HG02885 (cell line): Measurements from ENCODE around the gene KRI1.
A peak's percentile ranks its signal among the peaks of the same experiment; 100 is the strongest.
"Not testable (repeated sequence)": the region's sequence is repeated elsewhere in the genome, so short reads cannot be mapped to it uniquely, and the experiment has no call there.

ENCODE experiments used
- ATAC-seq: cut with Tn5 transposase; IDR thresholded peaks from one replicate; pipeline ENCODE4 v1.9.1; 2021; ENCODE audit warnings: mild to moderate bottlenecking; ENCODE audit not compliant: unreplicated experiment, poor library complexity

KRI1 gene

DNA sequence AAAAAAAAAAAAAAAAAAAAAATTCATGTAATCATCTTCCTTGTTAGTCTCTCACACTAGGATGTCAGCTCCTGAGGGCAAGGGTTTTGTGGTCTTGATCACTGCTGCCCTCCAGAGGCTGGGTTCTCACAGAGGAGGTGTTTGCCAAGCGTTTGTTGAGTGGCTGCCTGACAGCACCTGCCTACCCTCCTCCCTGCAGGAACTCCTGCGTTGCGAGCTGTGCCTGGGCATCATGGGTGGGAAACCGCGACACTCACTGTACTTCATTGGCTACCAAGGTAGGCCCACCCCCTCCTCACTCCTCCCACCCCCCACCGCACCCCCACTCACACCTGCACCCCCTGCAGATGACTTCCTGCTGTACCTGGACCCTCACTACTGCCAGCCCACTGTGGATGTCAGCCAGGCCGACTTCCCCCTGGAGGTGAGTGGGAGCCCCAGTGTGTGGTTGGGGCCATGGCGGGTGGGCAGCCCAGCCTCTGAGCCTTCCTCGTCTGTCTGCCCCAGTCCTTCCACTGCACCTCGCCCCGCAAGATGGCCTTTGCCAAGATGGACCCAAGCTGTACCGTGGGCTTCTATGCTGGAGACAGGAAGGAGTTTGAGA, 14.0 kb downstream of the KRI1 start:
- ATAC-seq: no peak

- not testable (repeated sequence) for ATAC-seq
These were observed 14.8 kb downstream of the KRI1 start for GRCh38 chr19:10551006-10551405.

GRCh38 chr19:10550336-10550735, 15.5 kb downstream of the KRI1 start:
- ATAC-seq: no peak

- ATAC-seq: no peak
These were observed 16.1 kb downstream of the KRI1 start for GRCh38 chr19:10549733-10550132.

DNA sequence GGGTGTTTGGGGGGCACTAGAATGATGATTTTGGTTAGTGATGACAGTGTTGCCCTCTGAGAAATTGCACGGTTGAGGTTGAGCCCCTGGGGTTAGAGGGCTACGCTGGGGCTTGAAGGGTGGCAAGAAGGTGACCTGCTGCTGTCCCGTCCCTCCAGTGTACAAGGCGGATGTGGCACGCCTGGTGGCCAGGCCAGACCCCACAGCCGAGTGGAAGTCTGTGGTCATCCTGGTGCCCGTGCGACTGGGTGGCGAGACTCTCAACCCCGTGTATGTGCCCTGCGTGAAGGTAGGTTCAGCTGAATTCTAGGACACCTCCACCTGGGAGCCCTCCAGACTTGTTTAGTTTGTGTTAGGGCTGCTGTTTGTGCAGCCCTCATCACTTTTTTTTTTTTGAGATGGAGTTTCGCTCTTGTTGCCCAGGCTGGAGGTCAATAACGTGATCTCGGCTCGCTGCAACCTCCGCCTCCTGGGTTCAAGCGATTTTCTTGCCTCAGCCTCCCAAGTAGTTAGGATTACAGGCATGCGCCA, 17.0 kb downstream of the KRI1 start:
- no peak for ATAC-seq

GRCh38 chr19:10546817-10547216, 19.0 kb downstream of the KRI1 start:
- ATAC-seq: no peak

GRCh38 chr19:10544753-10545251, 21.0 kb downstream of the KRI1 start:
- no peak for ATAC-seq

DNA sequence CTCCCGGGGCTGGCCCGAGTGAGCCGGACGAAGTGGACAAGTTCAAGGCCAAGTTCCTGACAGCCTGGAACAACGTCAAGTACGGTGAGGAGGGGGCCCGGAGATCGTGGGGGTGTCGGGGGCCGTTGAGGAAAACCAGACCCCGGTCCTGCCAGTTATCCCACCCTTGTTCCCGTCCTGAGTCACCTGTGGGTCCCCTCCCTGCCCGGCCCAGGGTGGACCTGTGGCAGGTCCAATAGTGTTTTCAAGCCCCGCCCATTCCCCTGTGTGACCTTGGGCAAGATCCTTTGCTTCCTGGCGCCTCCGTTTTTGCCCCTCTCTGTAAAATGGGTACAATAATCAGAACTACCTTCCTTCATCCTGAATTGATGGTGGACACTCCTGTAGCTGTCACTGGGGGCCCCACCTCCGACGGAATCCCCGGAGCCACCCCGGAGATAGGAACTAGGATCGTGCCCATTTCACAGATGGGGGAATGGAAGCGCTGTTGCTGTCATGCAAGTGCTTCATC, 21.5 kb downstream of the KRI1 start:
- ATAC-seq: no peak

DNA sequence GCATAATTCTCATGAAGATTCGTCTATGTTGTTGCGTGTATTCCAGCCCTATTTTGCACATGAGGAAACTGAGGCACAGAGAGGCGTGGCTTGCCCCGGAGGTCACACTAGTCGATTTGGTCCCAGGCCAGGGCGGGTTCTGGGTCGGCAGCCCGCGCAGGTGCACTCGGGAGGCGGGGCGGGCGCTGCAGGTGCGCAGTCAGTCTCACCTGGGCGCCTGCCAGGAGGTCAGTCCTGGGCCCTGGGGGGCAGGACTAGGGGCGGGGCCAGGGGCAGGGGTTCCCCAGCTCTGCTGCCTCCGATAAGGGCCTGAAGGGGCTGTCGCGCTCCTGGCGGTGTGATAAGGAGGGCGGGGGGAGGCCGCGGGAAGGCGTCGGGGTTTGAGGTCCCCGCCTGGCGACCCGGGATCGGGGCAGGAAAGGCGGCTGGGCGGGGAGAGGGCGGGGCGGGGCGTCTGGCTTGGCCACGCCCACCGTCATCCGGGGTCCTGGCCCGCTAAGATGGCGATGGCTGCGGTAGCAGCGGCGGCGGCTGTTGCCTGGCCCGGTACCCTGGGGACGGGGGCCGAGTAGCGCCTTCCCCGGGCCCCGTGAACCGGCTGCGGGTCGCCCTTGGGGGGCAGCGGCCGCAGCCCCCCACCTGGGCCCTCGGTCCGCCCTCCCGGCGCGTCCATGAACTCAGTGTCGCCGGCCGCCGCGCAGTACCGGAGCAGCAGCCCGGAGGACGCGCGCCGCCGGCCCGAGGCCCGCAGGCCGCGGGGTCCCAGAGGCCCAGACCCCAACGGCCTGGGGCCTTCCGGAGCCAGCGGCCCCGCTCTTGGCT, 22.2 kb downstream of the KRI1 start, which contains the start of gene ATG4D:
TSS of gene ATG4D (plus strand) at position 485 of the 822 bp plus-strand sequence. CDS start at position 672, 187 bp downstream.
- peak; percentile 79 for ATAC-seq

DNA sequence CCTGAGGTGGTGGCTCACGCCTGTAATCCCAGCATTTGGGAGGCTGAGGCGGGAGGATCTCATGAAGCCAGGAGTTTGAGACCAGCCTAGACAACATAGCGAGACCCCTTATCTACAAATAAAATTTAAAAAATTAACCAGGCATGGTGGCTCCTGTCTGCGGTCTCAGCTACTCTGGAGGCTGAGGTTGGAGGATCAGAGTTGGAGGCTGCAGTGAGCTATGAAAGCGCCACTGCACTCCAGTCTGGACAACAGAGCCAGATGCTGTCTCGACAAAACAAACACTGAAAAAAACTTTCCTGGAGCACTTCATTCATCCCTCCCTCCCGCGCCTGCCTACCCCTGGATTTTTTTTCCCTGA, 22.8 kb downstream of the KRI1 start:
- ATAC-seq: no peak

DNA sequence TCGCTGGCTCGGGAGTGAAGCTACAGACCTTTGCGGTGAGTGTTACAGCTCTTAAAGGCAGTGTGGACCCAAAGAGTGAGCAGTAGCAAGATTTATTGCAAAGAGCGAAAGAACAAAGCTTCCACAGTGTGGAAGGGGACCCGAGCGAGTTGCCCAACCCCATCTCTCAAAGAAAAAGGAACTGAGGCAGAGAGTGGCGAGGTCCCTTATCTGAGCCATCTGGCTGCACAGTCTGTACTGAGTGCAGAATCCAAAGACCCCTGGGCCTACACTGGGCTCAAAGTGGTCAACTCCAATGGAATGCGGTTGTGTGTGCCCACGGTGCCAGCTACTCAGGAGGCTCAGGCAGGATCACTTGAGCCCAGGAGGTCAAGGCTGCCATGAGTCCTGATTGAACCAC, 26.8 kb downstream of the KRI1 start:
- not testable (repeated sequence) for ATAC-seq

- no peak for ATAC-seq
These were observed 27.4 kb downstream of the KRI1 start for GRCh38 chr19:10538204-10538983.

DNA sequence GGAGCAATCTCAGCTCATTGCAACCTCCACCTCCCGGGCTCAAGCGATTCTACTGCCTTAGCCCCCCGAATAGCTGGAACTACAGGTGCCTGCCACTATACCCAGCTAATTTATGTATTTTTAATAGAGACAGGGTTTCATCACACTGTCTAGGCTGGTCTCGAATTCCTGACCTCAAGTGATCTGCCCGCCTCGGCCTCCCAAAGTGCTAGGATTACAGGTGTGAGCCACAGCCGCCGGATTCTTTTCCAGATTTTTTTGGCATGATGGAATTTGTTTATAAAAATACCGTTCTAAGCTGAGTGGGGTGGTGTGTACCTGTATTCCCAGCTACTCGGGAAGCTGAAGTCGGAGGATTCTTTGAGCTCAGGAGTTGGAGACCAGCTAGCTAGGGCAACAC, 28.1 kb downstream of the KRI1 start:
- no peak for ATAC-seq

GRCh38 chr19:10535613-10536012, 30.2 kb downstream of the KRI1 start:
- no peak for ATAC-seq

DNA sequence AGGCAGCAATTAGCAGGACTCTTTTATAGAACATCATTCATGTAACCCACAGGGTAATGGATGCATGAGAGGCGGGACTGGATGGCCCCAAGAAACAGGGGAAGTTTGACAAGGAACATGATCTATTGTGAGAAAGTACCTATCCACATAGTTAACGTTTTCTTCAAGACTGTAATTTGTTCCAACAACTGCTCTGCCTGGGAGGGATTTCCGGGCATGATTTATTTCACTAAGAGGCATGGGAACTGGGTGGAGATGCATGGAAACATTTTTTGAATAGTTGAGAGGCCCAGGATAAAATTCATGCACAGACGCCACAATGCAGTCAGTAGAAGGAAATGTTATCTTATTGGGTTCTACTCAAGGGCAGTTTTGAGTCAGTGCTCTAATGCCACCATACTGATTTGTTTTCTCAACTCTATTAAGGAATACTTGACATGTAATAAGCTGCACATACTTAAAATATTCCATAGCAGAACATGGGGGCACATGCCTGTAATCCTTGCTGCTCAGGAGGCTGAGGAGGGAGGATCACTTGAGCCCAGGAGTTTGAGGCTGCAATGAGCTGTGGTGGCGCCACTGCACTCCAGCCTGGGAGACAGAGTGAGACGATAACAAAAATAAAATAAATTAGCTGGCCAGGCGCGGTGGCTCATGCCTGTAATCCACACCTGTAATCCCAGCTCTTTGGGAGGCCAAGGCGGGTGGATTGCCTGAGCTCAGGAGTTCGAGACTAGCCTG, 32.0 kb downstream of the KRI1 start:
- ATAC-seq: no peak

- no peak for ATAC-seq
These were observed 33.4 kb downstream of the KRI1 start for GRCh38 chr19:10532457-10532856.

DNA sequence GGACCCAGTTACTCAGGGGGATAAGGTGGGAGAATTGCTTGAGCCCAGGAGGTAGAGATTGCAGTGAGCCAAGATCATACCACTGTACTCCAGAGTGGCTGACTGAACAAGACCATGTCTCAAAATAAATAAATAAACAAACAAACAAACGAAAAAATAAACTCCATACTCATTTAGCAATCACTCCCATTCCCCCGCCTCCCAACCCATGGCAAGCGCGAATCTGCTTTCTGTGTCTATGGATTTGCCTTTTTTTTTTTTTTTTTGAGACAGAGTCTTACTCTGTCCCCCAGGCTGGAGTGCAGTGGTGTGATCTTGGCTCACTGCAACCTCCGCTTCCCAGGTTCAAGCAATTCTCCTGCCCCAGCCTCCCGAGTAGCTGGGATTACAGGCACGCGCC, 38.9 kb downstream of the KRI1 start:
- ATAC-seq: not testable (repeated sequence)

DNA sequence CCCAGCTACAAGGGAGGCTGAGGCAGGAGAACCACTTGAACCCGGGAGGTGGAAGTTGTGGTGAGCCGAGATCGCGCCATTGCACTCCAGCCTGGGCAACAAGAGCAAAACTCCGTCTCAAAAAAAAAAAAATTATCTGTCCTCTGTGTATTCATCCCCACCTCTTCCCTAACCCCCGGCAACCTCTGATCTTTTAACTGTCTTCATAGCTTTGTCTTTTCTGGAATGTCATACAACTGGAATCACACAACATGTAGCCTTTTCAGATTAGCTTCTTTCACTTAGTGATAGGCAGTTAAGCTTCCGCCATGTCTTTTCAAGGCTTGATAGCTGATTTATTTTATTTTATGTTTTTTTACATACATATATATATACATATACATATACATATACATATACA, 40.2 kb downstream of the KRI1 start:
- no peak for ATAC-seq

DNA sequence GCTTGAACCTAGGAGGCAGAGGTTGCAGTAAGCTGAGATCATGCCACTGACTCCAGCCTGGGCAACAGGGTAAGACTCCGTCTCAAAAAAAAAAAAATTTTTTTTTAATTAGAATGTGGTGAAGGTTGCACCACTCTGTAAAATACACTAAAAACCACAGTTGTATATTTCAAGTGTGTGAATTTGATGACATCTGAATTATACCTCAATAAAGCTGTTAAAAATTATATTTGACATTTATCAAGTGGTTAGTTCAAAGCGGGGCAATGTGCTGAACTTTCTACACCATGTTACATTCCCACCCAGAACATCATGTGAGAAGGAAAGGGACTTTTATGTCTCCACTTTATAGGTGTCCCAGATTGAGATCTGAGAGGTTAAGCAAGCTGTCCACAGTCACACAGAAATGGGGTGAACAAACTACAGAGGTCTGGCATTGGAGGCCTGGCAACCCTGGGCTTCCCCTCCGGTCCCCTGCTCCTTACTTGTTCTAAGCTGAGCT, 42.6 kb downstream of the KRI1 start:
- ATAC-seq: no peak
